ENCODE measurements around the gene PRPF6. TPM values are rescaled to one million over a fixed set of nuclear protein-coding genes. Genes with fewer than 3 reads are reported as not detected.

PRPF6 gene
- total and polyA plus RNA-seq, 2 of the 13 experiments (the other 11 are each of a cell fraction or from before 2014, with no cell fraction given), result 63.7 to 101 TPM

DNA sequence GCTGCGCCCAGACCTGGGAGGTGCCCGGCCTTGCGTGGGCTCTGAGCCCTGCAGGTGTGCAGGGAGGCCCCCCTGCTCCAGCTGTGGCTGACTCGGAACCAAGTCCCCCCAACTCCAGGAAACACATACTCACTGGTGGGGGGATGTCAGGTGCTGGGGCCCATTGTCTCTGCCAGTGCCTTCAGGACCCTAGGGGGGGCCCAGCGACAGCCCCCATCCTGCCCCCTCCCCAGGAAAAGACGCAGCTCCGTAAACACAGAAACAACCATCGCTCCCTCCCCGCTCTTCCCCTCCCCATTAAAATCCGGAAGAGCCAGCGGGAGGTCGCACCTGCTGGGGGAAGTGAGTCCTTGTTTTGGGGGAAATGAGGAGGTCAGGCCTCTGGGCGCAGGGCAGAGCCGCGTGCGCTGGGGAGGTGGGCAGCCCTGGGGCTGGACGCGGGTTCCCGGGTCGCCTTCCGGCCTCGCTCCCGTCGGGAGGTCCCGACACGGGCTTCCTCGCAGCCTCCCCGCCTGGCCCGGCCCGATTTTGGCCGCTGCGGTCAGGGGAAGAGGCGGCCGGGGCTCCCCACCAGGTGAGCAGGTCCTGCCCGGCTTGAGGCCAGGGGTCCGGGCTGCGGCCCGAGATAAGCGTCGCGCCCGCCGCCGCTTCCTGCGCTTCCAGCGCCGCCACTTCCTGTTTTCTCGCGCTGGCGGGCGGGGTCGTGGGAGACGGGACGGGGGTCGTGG lies 61.3 kb downstream of the PRPF6 start (continued):
- TF ChIP-seq ZNF550 (CRISPR knock-in tag; IDR thresholded peaks at IDR 0.05; ENCODE audit: borderline replicate concordance) (no peak), HOXA7 (CRISPR knock-in tag; IDR thresholded peaks at IDR 0.05) (no peak), ARID2 (CRISPR knock-in tag; IDR thresholded peaks at IDR 0.05; ENCODE audit: borderline replicate concordance) (no peak), ZKSCAN5 (CRISPR knock-in tag; IDR thresholded peaks at IDR 0.05) (no peak), ZNF563 (CRISPR knock-in tag; IDR thresholded peaks at IDR 0.05) (peak; percentile 95), ZNF263 (CRISPR knock-in tag; IDR thresholded peaks at IDR 0.05) (no peak), PHF21A (CRISPR knock-in tag; IDR thresholded peaks at IDR 0.05) (no peak), KLF6 (CRISPR knock-in tag; IDR thresholded peaks at IDR 0.05) (no peak), KDM6A (CRISPR knock-in tag; IDR thresholded peaks at IDR 0.05; ENCODE audit: low read depth) (no peak), ELF3 (CRISPR knock-in tag; IDR thresholded peaks at IDR 0.05) (peak; percentile 68), PHF8 (CRISPR knock-in tag; IDR thresholded peaks at IDR 0.05) (peak; percentile 87), IKZF1 (IDR thresholded peaks at IDR 0.05) (no peak), POLR2G (IDR thresholded peaks at IDR 0.05; ENCODE audit: low read depth, low read length) (peak; percentile 88), CCAR2 (optimal IDR thresholded peaks at IDR 0.05; ENCODE audit: low read depth, low read length) (no peak), ZBTB1 (CRISPR knock-in tag; IDR thresholded peaks at IDR 0.05; ENCODE audit: borderline replicate concordance) (no peak), ZNF572 (CRISPR knock-in tag; IDR thresholded peaks at IDR 0.05) (peak; percentile 20; the same call in 1 of the 2 replicates)
- TF ChIP-seq, protein P1, sequence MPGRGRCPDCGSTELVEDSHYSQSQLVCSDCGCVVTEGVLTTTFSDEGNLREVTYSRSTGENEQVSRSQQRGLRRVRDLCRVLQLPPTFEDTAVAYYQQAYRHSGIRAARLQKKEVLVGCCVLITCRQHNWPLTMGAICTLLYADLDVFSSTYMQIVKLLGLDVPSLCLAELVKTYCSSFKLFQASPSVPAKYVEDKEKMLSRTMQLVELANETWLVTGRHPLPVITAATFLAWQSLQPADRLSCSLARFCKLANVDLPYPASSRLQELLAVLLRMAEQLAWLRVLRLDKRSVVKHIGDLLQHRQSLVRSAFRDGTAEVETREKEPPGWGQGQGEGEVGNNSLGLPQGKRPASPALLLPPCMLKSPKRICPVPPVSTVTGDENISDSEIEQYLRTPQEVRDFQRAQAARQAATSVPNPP (CRISPR knock-in tag; IDR thresholded peaks at IDR 0.05), result no peak; the same call in 1 of the 2 replicates
- TF ChIP-seq, protein P2, sequence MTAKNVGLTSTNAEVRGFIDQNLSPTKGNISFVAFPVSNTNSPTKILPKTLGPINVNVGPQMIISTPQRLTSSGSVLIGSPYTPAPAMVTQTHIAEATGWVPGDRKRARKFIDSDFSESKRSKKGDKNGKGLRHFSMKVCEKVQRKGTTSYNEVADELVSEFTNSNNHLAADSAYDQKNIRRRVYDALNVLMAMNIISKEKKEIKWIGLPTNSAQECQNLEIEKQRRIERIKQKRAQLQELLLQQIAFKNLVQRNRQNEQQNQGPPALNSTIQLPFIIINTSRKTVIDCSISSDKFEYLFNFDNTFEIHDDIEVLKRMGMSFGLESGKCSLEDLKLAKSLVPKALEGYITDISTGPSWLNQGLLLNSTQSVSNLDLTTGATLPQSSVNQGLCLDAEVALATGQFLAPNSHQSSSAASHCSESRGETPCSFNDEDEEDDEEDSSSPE (CRISPR knock-in tag; IDR thresholded peaks at IDR 0.05), result peak; percentile 49
- TF ChIP-seq, protein P3, sequence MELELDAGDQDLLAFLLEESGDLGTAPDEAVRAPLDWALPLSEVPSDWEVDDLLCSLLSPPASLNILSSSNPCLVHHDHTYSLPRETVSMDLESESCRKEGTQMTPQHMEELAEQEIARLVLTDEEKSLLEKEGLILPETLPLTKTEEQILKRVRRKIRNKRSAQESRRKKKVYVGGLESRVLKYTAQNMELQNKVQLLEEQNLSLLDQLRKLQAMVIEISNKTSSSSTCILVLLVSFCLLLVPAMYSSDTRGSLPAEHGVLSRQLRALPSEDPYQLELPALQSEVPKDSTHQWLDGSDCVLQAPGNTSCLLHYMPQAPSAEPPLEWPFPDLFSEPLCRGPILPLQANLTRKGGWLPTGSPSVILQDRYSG (CRISPR knock-in tag; IDR thresholded peaks at IDR 0.05), result peak; percentile 58; the same call in 1 of the 2 replicates
- TF ChIP-seq, protein P4, sequence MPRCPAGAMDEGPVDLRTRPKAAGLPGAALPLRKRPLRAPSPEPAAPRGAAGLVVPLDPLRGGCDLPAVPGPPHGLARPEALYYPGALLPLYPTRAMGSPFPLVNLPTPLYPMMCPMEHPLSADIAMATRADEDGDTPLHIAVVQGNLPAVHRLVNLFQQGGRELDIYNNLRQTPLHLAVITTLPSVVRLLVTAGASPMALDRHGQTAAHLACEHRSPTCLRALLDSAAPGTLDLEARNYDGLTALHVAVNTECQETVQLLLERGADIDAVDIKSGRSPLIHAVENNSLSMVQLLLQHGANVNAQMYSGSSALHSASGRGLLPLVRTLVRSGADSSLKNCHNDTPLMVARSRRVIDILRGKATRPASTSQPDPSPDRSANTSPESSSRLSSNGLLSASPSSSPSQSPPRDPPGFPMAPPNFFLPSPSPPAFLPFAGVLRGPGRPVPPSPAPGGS (CRISPR knock-in tag; IDR thresholded peaks at IDR 0.05), result no peak; the same call in 1 of the 2 replicates
- TF ChIP-seq, protein P5, sequence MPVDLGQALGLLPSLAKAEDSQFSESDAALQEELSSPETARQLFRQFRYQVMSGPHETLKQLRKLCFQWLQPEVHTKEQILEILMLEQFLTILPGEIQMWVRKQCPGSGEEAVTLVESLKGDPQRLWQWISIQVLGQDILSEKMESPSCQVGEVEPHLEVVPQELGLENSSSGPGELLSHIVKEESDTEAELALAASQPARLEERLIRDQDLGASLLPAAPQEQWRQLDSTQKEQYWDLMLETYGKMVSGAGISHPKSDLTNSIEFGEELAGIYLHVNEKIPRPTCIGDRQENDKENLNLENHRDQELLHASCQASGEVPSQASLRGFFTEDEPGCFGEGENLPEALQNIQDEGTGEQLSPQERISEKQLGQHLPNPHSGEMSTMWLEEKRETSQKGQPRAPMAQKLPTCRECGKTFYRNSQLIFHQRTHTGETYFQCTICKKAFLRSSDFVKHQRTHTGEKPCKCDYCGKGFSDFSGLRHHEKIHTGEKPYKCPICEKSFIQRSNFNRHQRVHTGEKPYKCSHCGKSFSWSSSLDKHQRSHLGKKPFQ (CRISPR knock-in tag; IDR thresholded peaks at IDR 0.05; ENCODE audit: insufficient replicate concordance), result peak; percentile 94
- TF ChIP-seq, protein P6, sequence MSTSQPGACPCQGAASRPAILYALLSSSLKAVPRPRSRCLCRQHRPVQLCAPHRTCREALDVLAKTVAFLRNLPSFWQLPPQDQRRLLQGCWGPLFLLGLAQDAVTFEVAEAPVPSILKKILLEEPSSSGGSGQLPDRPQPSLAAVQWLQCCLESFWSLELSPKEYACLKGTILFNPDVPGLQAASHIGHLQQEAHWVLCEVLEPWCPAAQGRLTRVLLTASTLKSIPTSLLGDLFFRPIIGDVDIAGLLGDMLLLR (CRISPR knock-in tag; IDR thresholded peaks at IDR 0.05), result no peak

Measured in HepG2 (cell line).